Measurements from ENCODE around the gene HEXD. TPM values are rescaled to one million over a fixed set of nuclear protein-coding genes. Genes with fewer than 3 reads are reported as not detected.

HEXD gene
- total and polyA plus RNA-seq, 2 donors (not counting 3 experiments of a cell fraction or from before 2014, with no cell fraction given): 12.9 to 18.6 TPM

DNA sequence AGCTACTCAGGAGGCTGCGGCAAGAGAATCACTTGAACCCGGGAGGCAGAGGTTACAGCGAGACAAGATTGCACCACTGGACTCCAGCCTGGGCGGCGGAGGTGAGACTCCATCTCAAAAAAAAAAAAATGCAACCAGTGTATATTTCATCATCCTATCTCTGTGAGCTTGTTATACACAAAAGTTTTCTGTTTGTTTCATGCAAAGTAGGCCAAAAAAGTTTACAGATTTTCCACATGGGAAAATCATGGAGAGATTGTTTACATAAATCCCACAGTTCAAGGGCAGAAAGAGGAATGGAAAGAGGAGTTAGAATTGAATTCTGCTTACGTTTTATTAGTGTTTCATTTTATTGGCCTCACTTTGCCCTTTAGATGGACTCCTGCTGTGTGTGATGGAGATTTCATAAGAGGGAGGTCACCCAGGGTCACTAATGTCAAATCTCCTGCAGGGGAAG is 65.1 kb downstream of the HEXD start:
- Histone ChIP-seq H3K27me3 (ENCODE audit: control insufficient read depth in 2 of 2, insufficient read depth in 2 of 2, low read length in 2 of 2) (no peaks in the 10 kb centered on the region), H3K4me1 (ENCODE audit: control insufficient read depth, extremely low read depth, insufficient read depth, low read length) (no peaks in the 10 kb centered on the region), H3K36me3 (ENCODE audit: control insufficient read depth in 2 of 2, extremely low read depth in 1 of 2, insufficient read depth in 2 of 2, low read length in 2 of 2) (peaks cover 6 to 56% of the 10 kb centered on the region in 2 experiments), H3K9ac (replicated peaks; ENCODE audit: extremely low read depth, insufficient read depth, low read length) (no peak overlapping the region), H3K4me2 (ENCODE audit: insufficient read depth, low read length) (no peak overlapping the region), H3K79me2 (ENCODE audit: control insufficient read depth, insufficient read depth, low read length) (no peaks in the 10 kb centered on the region), H4K20me1 (replicated peaks; ENCODE audit: control insufficient read depth, extremely low read depth, insufficient read depth, low read length) (no peaks in the 10 kb centered on the region), H3K4me3 (replicated peaks in 1 of 3; ENCODE audit: insufficient read depth in 1 of 3, low read depth in 1 of 3, low read length in 3 of 3) (no peak overlapping the region), H3K9me3 (replicated peaks; ENCODE audit: control insufficient read depth, insufficient read depth, low read length) (no peaks in the 10 kb centered on the region), H2AFZ (ENCODE audit: low read depth, low read length) (no peak overlapping the region), H3K27ac (ENCODE audit: insufficient read depth, low read depth, low read length) (no peak overlapping the region), H3K9me1 (replicated peaks; ENCODE audit: control insufficient read depth, extremely low read depth, insufficient read depth, low read length) (no peaks in the 10 kb centered on the region)
- dilution Hi-C loops (cut with MboI; ENCODE audit: extremely low pct_ligation_motif_present, low sequenced_read_pairs) (no loop called here), intact Hi-C loops (cut with micrococcal nuclease) (no loop called here)
- DNase-seq (ENCODE audit: low read depth, low spot score): no peak
- no TSS peak for BruUV-seq (replicated peaks)
- POLR2A ChIA-PET: no interaction called here
- TF ChIP-seq FOS (IDR thresholded peaks at IDR 0.05; ENCODE audit: borderline replicate concordance, insufficient read depth, low read length) (no peak), EZH2 (IDR thresholded peaks at IDR 0.05; ENCODE audit: borderline replicate concordance, low read depth, low read length, severe bottlenecking) (no peak), GATA2 (IDR thresholded peaks at IDR 0.05; ENCODE audit: insufficient read depth, insufficient read length, low read depth, low read length) (no peak), POLR2A (IDR thresholded peaks at IDR 0.05; ENCODE audit: low read depth, low read length) (no peak), POLR2AphosphoS5 (IDR thresholded peaks at IDR 0.05; ENCODE audit: insufficient read depth, low read depth, low read length) (no peak), MYC (IDR thresholded peaks at IDR 0.05; ENCODE audit: low read depth, low read length) (no peak), CTCF (IDR thresholded peaks at IDR 0.05; ENCODE audit: extremely low read depth in 1 of 2, insufficient read depth in 1 of 2, low read depth in 1 of 2, low read length in 2 of 2) (no peak), JUN (IDR thresholded peaks at IDR 0.05; ENCODE audit: borderline replicate concordance, insufficient read depth, insufficient read length, low read depth) (no peak)
- TF ChIP-seq, protein P1, sequence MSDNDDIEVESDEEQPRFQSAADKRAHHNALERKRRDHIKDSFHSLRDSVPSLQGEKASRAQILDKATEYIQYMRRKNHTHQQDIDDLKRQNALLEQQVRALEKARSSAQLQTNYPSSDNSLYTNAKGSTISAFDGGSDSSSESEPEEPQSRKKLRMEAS (IDR thresholded peaks at IDR 0.05; ENCODE audit: insufficient read depth, insufficient read length): no peak
- CTCF ChIA-PET: interaction anchor here (1.3 kb wide), 1 partner anchor 67 kb away, joined by 3 read pairs; no protein-coding TSS in a partner anchor
- FAIRE-seq: no peak

Data from endothelial cell of umbilical vein (primary cell).